ENCODE results near the gene ITGB8. TPM values are rescaled to one million over a fixed set of nuclear protein-coding genes. Genes with fewer than 3 reads are reported as not detected.

ITGB8 gene
- total RNA-seq, 2 donors from 2014 or later, result 6.5 to 7.6 TPM

DNA sequence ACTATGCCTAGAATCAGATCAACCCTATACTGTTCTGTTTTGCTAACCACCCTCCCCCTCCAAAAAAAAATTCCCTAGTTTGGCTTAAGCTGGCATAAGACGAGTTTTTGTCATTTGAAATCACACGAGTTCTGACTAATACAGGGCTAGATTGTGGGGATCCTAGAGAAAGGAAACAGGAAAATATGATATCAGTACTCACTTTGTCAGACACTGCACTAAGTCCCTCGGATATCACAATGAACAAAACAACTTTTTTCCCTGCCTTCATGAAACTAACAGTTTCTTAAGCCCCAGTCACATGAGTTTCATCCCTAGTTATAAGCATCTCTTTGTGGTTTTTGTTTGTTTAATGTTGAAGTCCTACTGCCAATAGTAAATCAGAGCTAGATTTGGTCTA, 118.5 kb downstream of the ITGB8 start:
- 94% methylated on average over 3 of the region's 3 CpGs; no CpG with 5 or more reads in 1 of the 2 experiments for WGBS, 2 experiments (ENCODE audit: insufficient coverage in 1 of 2, insufficient read length in 1 of 2)
- Mint-ChIP-seq H3K4me3 (no peak overlapping the region), H3K27ac (no peak overlapping the region), H3K9me3 (peaks cover 16% of the 10 kb centered on the region), H3K4me1 (no peaks in the 10 kb centered on the region), H3K36me3 (ENCODE audit: low read depth) (no peaks in the 10 kb centered on the region), H3K27me3 (ENCODE audit: insufficient read depth) (peaks cover 3% of the 10 kb centered on the region)
- DNase-seq, result no peak
- Histone ChIP-seq H3K4me3 (ENCODE audit: low read length) (no peak overlapping the region), H3K9me3 (ENCODE audit: control insufficient read depth, low read length) (peaks cover 19% of the 10 kb centered on the region), H3K9ac (ENCODE audit: extremely low read depth, low read length, poor library complexity, severe bottlenecking) (no peak overlapping the region), H3K27me3 (ENCODE audit: control insufficient read depth, insufficient read depth, low read length, poor library complexity, severe bottlenecking) (no peaks in the 10 kb centered on the region), H3K4me1 (ENCODE audit: control insufficient read depth, insufficient read depth, low read length) (no peaks in the 10 kb centered on the region), H3K36me3 (ENCODE audit: control insufficient read depth, insufficient read depth, low read length) (no peaks in the 10 kb centered on the region), H3K27ac (ENCODE audit: low read depth, low read length) (no peak overlapping the region)
- TF ChIP-seq, protein P1, sequence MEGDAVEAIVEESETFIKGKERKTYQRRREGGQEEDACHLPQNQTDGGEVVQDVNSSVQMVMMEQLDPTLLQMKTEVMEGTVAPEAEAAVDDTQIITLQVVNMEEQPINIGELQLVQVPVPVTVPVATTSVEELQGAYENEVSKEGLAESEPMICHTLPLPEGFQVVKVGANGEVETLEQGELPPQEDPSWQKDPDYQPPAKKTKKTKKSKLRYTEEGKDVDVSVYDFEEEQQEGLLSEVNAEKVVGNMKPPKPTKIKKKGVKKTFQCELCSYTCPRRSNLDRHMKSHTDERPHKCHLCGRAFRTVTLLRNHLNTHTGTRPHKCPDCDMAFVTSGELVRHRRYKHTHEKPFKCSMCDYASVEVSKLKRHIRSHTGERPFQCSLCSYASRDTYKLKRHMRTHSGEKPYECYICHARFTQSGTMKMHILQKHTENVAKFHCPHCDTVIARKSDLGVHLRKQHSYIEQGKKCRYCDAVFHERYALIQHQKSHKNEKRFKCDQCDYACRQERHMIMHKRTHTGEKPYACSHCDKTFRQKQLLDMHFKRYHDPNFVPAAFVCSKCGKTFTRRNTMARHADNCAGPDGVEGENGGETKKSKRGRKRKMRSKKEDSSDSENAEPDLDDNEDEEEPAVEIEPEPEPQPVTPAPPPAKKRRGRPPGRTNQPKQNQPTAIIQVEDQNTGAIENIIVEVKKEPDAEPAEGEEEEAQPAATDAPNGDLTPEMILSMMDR (conservative IDR thresholded peaks at IDR 0.05), result no peak

DNA sequence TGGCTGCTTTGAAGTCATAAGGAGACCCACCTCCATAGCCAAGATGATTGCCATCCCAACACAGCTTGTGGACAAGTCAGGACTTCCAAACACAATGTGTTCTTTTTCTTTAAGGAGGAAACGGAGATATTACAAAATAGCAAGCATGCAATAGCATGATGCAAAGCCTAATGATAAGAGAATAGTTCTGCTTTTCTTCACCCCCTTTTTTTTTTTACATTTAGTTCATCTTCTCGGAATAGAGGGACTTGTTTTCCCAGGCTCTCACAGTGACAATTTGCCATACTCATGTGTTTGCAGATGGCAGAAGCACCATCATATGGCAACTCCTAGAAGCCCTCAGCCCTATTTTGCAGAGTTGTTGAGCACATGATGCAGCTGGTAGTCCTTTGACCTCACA, 119.8 kb downstream of the ITGB8 start:
- Histone ChIP-seq H3K9ac (ENCODE audit: extremely low read depth, low read length, poor library complexity, severe bottlenecking) (no peak overlapping the region), H3K4me3 (ENCODE audit: low read length) (no peak overlapping the region), H3K36me3 (ENCODE audit: control insufficient read depth, insufficient read depth, low read length) (no peaks in the 10 kb centered on the region), H3K4me1 (ENCODE audit: control insufficient read depth, insufficient read depth, low read length) (no peaks in the 10 kb centered on the region), H3K27ac (ENCODE audit: low read depth, low read length) (no peak overlapping the region), H3K9me3 (ENCODE audit: control insufficient read depth, low read length) (peaks cover 7% of the 10 kb centered on the region), H3K27me3 (ENCODE audit: control insufficient read depth, insufficient read depth, low read length, poor library complexity, severe bottlenecking) (no peaks in the 10 kb centered on the region)
- no peak overlapping the region for H3K27ac Mint-ChIP-seq
- TF ChIP-seq, protein P1 (conservative IDR thresholded peaks at IDR 0.05), result no peak
- DNase-seq, result no peak
- H3K9me3 Mint-ChIP-seq, result peaks cover 4% of the 10 kb centered on the region
- H3K4me3 Mint-ChIP-seq, result no peak overlapping the region
- no peaks in the 10 kb centered on the region for H3K4me1 Mint-ChIP-seq
- WGBS, 2 experiments (ENCODE audit: insufficient coverage in 1 of 2, insufficient read length in 1 of 2), result 89 to 100% methylated on average over 1 to 2 of the region's 2 CpGs
- H3K36me3 Mint-ChIP-seq (ENCODE audit: low read depth), result no peaks in the 10 kb centered on the region
- peaks cover 3% of the 10 kb centered on the region for H3K27me3 Mint-ChIP-seq (ENCODE audit: insufficient read depth)

DNA sequence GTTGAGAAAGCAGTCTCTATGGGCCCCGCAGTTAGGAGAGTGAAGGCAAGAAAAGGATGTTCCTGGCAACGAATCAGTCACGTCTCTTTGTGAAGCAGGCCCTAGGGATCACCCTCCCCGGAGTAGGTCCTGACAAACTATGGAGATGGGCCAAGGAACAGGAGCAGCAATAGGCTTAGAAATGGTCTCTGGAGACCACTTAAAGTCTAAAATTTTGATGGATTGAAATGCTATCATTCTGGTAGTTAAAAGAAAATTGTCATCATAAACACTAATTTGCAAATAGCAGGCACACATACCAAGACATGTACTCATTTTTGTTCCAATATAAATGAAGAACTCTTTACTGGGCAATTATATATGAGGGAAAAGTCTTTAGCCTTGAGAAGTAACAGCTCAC, 123.5 kb downstream of the ITGB8 start:
- Histone ChIP-seq H3K9ac (ENCODE audit: extremely low read depth, low read length, poor library complexity, severe bottlenecking) (no peak overlapping the region), H3K4me3 (ENCODE audit: low read length) (no peak overlapping the region), H3K27ac (ENCODE audit: low read depth, low read length) (no peak overlapping the region), H3K9me3 (ENCODE audit: control insufficient read depth, low read length) (no peaks in the 10 kb centered on the region), H3K36me3 (ENCODE audit: control insufficient read depth, insufficient read depth, low read length) (no peaks in the 10 kb centered on the region), H3K27me3 (ENCODE audit: control insufficient read depth, insufficient read depth, low read length, poor library complexity, severe bottlenecking) (no peaks in the 10 kb centered on the region), H3K4me1 (ENCODE audit: control insufficient read depth, insufficient read depth, low read length) (no peaks in the 10 kb centered on the region)
- TF ChIP-seq, protein P1 (conservative IDR thresholded peaks at IDR 0.05), result no peak
- H3K4me1 Mint-ChIP-seq, result no peaks in the 10 kb centered on the region
- H3K4me3 Mint-ChIP-seq, result no peak overlapping the region
- no peak for DNase-seq
- WGBS, 2 experiments (ENCODE audit: insufficient coverage in 1 of 2, insufficient read length in 1 of 2), result 95 to 96% methylated on average over 4 of the region's 4 CpGs
- no peaks in the 10 kb centered on the region for H3K36me3 Mint-ChIP-seq (ENCODE audit: low read depth)
- H3K27me3 Mint-ChIP-seq (ENCODE audit: insufficient read depth), result no peaks in the 10 kb centered on the region
- no peak overlapping the region for H3K27ac Mint-ChIP-seq
- no peaks in the 10 kb centered on the region for H3K9me3 Mint-ChIP-seq
